Mesendoderm (in vitro differentiated cells): ENCODE measurements around the gene TEX35.

ENCODE experiments used
- DNase-seq: peaks from one replicate; pipeline ENCODE4 v3.0.0; 2013
- H2AK5ac ChIP-seq: 2 replicates; pipeline ENCODE4 v1.6.1; 2013; ENCODE audit warnings: low read length, inconsistent platforms
- H2BK120ac ChIP-seq: 2 replicates; pipeline ENCODE4 v1.6.1; 2013; ENCODE audit warnings: low read depth, mild to moderate bottlenecking, low read length, moderate library complexity, mixed read lengths
- H2BK15ac ChIP-seq: replicated peaks from 2 replicates; pipeline ENCODE4 v1.6.1; 2013; ENCODE audit warnings: low read depth, mild to moderate bottlenecking, moderate library complexity
- H2BK5ac ChIP-seq: 2 replicates; pipeline ENCODE4 v1.6.1; 2013; ENCODE audit warnings: low read length, inconsistent platforms
- H3K18ac ChIP-seq: 2 replicates; pipeline ENCODE4 v1.6.1; 2013; ENCODE audit warnings: mild to moderate bottlenecking, low read length, mixed read lengths
- H3K23ac ChIP-seq: one replicate; pipeline ENCODE4 v1.6.1; 2013; ENCODE audit warnings: low read length
- H3K27ac ChIP-seq: 2 replicates; pipeline ENCODE4 v1.5.1; 2013; ENCODE audit warnings: low read depth, mild to moderate bottlenecking, inconsistent platforms, low read length, moderate library complexity
- H3K27me3 ChIP-seq: 2 replicates; pipeline ENCODE4 v1.6.1; 2013; ENCODE audit warnings: low read length, control low read depth, mild to moderate bottlenecking, inconsistent platforms; ENCODE audit not compliant: insufficient read depth, poor library complexity
- H3K36me3 ChIP-seq: 2 replicates; pipeline ENCODE4 v1.6.1; 2013; ENCODE audit warnings: low read length, inconsistent platforms; ENCODE audit not compliant: control insufficient read depth, insufficient read depth
- H3K4ac ChIP-seq: one replicate; pipeline ENCODE4 v1.6.1; 2013; ENCODE audit warnings: low read depth, mild to moderate bottlenecking, low read length, moderate library complexity
- H3K4me1 ChIP-seq: 2 replicates; pipeline ENCODE4 v1.6.1; 2013; ENCODE audit warnings: low read depth, low read length, inconsistent platforms; ENCODE audit not compliant: control insufficient read depth
- H3K4me2 ChIP-seq: 2 replicates; pipeline ENCODE4 v1.6.1; 2013; ENCODE audit warnings: low read length
- H3K4me3 ChIP-seq: 2 replicates; pipeline ENCODE4 v1.5.1; 2013; ENCODE audit warnings: mild to moderate bottlenecking, low read length
- H3K56ac ChIP-seq: one replicate; pipeline ENCODE4 v1.6.1; 2013; ENCODE audit warnings: low read length
- H3K79me1 ChIP-seq: 2 replicates; pipeline ENCODE4 v1.6.1; 2013; ENCODE audit warnings: low read length, inconsistent platforms
- H3K79me2 ChIP-seq: 2 replicates; pipeline ENCODE4 v1.6.1; 2013; ENCODE audit warnings: mild to moderate bottlenecking, low read length; ENCODE audit not compliant: control insufficient read depth, insufficient read depth
- H3K9ac ChIP-seq: 2 replicates; pipeline ENCODE4 v1.6.1; 2013; ENCODE audit warnings: low read length, inconsistent platforms
- H4K5ac ChIP-seq: one replicate; pipeline ENCODE4 v1.6.1; 2013; ENCODE audit warnings: low read length
- H4K8ac ChIP-seq: one replicate; pipeline ENCODE4 v1.6.1; 2013; ENCODE audit warnings: low read depth, mild to moderate bottlenecking, control low read depth, low read length, moderate library complexity
- WGBS: extraction: QIAGEN DNeasy Blood & Tissue Kit; methylation state at CpG from one replicate; pipeline ENCODE4 v1.1.7; 2013; ENCODE audit warnings: low lambda C conversion rate, missing lambda C conversion rate; ENCODE audit not compliant: insufficient coverage; ENCODE audit errors: extremely low coverage; 5-methylcytosine and 5-hydroxymethylcytosine counted together

TEX35 gene

DNA sequence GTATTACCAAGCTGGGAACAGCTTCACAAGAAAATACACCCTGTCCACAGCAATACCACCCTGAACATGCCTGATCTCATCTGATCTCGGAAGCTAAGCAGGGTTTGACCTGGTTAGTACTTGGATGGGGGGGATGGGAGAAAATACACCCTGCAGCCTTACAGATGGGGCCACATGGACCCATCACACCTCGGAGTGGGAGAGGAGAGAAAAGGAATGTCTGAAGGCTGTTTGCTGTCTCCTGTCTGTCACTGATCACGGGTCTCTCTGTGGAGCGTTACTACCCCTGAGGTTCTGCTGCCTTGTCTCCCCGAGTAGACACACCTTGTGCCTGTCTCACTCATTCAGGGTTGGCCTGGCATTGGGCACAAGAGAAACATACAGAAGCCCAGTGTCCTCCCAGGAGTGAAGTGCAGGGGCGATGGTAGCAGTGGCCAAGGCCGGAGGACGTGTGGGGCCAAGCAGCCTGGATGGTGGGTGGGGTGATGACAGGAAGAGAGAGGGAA is 48.0 kb downstream of the TEX35 start:
- no peak overlapping the region for H2BK15ac ChIP-seq
- H3K27me3 ChIP-seq, result peaks cover 1% of the 10 kb centered on the region
- no peaks in the 10 kb centered on the region for H3K36me3 ChIP-seq
- H2BK120ac ChIP-seq, result no peak overlapping the region
- H3K56ac ChIP-seq, result no peak overlapping the region
- H4K5ac ChIP-seq, result no peak overlapping the region
- H3K79me2 ChIP-seq, result no peaks in the 10 kb centered on the region
- H3K4me2 ChIP-seq, result no peak overlapping the region
- no peak overlapping the region for H2AK5ac ChIP-seq
- H3K4ac ChIP-seq, result no peak overlapping the region
- no peak overlapping the region for H3K4me3 ChIP-seq
- no peak overlapping the region for H4K8ac ChIP-seq
- H3K27ac ChIP-seq, result no peak overlapping the region
- H3K23ac ChIP-seq, result no peak overlapping the region
- no peaks in the 10 kb centered on the region for H3K79me1 ChIP-seq
- DNase-seq, result no peak
- no peaks in the 10 kb centered on the region for H3K4me1 ChIP-seq
- H3K9ac ChIP-seq, result no peak overlapping the region
- H3K18ac ChIP-seq, result no peak overlapping the region
- H2BK5ac ChIP-seq, result no peak overlapping the region
- no CpG with 5 or more reads among the region's 8 CpGs for WGBS

GRCh38 chr1:178563099-178563820 is 50.4 kb downstream of the TEX35 start:
- Histone ChIP-seq H3K79me2 (no peaks in the 10 kb centered on the region), H2BK5ac (no peak overlapping the region), H3K36me3 (no peaks in the 10 kb centered on the region), H3K27me3 (peaks cover 1% of the 10 kb centered on the region), H3K9ac (no peak overlapping the region), H2BK120ac (no peak overlapping the region), H3K79me1 (no peaks in the 10 kb centered on the region), H3K23ac (no peak overlapping the region), H3K18ac (no peak overlapping the region), H4K5ac (no peak overlapping the region), H3K4ac (no peak overlapping the region), H2BK15ac (no peak overlapping the region), H3K4me2 (no peak overlapping the region), H4K8ac (no peak overlapping the region), H3K27ac (no peak overlapping the region), H2AK5ac (no peak overlapping the region), H3K4me3 (no peak overlapping the region), H3K56ac (no peak overlapping the region), H3K4me1 (no peaks in the 10 kb centered on the region)
- DNase-seq, result no peak
- WGBS, result no CpG with 5 or more reads among the region's 7 CpGs

- H2BK5ac ChIP-seq, result no peak overlapping the region
- no peak overlapping the region for H3K4me2 ChIP-seq
- H3K36me3 ChIP-seq, result no peaks in the 10 kb centered on the region
- no peak overlapping the region for H3K27ac ChIP-seq
- H3K9ac ChIP-seq, result no peak overlapping the region
- no peak overlapping the region for H3K4ac ChIP-seq
- no peak overlapping the region for H2BK15ac ChIP-seq
- no peak for DNase-seq
- no peak overlapping the region for H4K8ac ChIP-seq
- no peaks in the 10 kb centered on the region for H3K4me1 ChIP-seq
- no peak overlapping the region for H4K5ac ChIP-seq
- H3K56ac ChIP-seq, result no peak overlapping the region
- no peak overlapping the region for H3K23ac ChIP-seq
- no peak overlapping the region for H2AK5ac ChIP-seq
- H3K27me3 ChIP-seq, result peaks cover 1% of the 10 kb centered on the region
- no peak overlapping the region for H3K18ac ChIP-seq
- H2BK120ac ChIP-seq, result no peak overlapping the region
- H3K4me3 ChIP-seq, result no peak overlapping the region
- WGBS, result no CpG with 5 or more reads among the region's 4 CpGs
- H3K79me1 ChIP-seq, result no peaks in the 10 kb centered on the region
- H3K79me2 ChIP-seq, result no peaks in the 10 kb centered on the region
These were observed 51.3 kb downstream of the TEX35 start for GRCh38 chr1:178564086-178564782.

DNA sequence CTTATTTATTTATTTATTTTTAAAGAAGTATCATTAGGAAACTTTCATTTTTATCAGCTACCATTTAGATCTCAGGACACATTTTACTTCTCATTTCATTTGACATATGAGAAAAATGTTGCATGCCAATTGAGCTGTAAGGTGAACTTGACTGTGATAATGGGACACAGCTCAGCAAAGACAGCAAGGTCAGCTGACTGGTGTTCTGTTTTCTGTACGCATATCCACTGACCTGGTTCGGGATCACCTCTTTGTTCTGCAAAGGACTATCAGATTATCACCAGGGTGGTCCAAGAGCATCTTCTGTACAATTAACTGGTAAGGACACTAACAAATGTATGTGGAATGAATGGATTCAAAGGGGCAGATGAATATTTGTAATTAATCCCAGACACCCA is 51.9 kb downstream of the TEX35 start:
- no peak overlapping the region for H3K23ac ChIP-seq
- H2BK15ac ChIP-seq, result no peak overlapping the region
- H3K4me3 ChIP-seq, result no peak overlapping the region
- H2AK5ac ChIP-seq, result no peak overlapping the region
- H3K56ac ChIP-seq, result no peak overlapping the region
- peaks cover 1% of the 10 kb centered on the region for H3K27me3 ChIP-seq
- no peak overlapping the region for H2BK5ac ChIP-seq
- H3K36me3 ChIP-seq, result no peaks in the 10 kb centered on the region
- no peaks in the 10 kb centered on the region for H3K79me1 ChIP-seq
- H4K5ac ChIP-seq, result no peak overlapping the region
- WGBS, result no CpG with 5 or more reads among the region's 2 CpGs
- no peak overlapping the region for H2BK120ac ChIP-seq
- H4K8ac ChIP-seq, result no peak overlapping the region
- H3K79me2 ChIP-seq, result no peaks in the 10 kb centered on the region
- no peaks in the 10 kb centered on the region for H3K4me1 ChIP-seq
- no peak overlapping the region for H3K4ac ChIP-seq
- DNase-seq, result no peak
- H3K4me2 ChIP-seq, result no peak overlapping the region
- no peak overlapping the region for H3K9ac ChIP-seq
- no peak overlapping the region for H3K18ac ChIP-seq
- no peak overlapping the region for H3K27ac ChIP-seq

- H4K8ac ChIP-seq, result no peak overlapping the region
- no peak overlapping the region for H2AK5ac ChIP-seq
- no peak overlapping the region for H2BK5ac ChIP-seq
- no peak overlapping the region for H3K27ac ChIP-seq
- H3K9ac ChIP-seq, result no peak overlapping the region
- no peak overlapping the region for H3K18ac ChIP-seq
- no peak overlapping the region for H3K23ac ChIP-seq
- no peak overlapping the region for H2BK15ac ChIP-seq
- H3K4me2 ChIP-seq, result no peak overlapping the region
- no peak overlapping the region for H3K4me3 ChIP-seq
- H4K5ac ChIP-seq, result no peak overlapping the region
- H2BK120ac ChIP-seq, result no peak overlapping the region
- H3K27me3 ChIP-seq, result peaks cover 1% of the 10 kb centered on the region
- DNase-seq, result no peak
- no peak overlapping the region for H3K4ac ChIP-seq
- no peaks in the 10 kb centered on the region for H3K79me2 ChIP-seq
- H3K79me1 ChIP-seq, result no peaks in the 10 kb centered on the region
- no peak overlapping the region for H3K56ac ChIP-seq
- no peaks in the 10 kb centered on the region for H3K36me3 ChIP-seq
- H3K4me1 ChIP-seq, result no peaks in the 10 kb centered on the region
- no CpG with 5 or more reads among the region's 3 CpGs for WGBS
These were observed 52.7 kb downstream of the TEX35 start for GRCh38 chr1:178565586-178565985.
